ENCODE results near the gene PTGES2.

The PTGES2 gene

GRCh38 chr9:128153060-128153946 is 25.8 kb upstream of the PTGES2 start:
- no peak for DNase-seq (ENCODE audit: low read depth in 2 of 2)

GRCh38 chr9:128152133-128153059 is 24.9 kb upstream of the PTGES2 start:
- no peak for DNase-seq (ENCODE audit: low read depth in 2 of 2)

- DNase-seq (ENCODE audit: low read depth in 2 of 2), result no peak
Measured at GRCh38 chr9:128151309-128152132, 24.0 kb upstream of the PTGES2 start.

- DNase-seq (ENCODE audit: low read depth in 2 of 2), result no peak
Measured at GRCh38 chr9:128150594-128151308, 23.2 kb upstream of the PTGES2 start.

GRCh38 chr9:128149951-128150593 is 22.5 kb upstream of the PTGES2 start:
- DNase-seq (ENCODE audit: low read depth in 2 of 2), result no peak

- no peak for DNase-seq (ENCODE audit: low read depth in 2 of 2)
Measured at GRCh38 chr9:128149001-128149701, 21.6 kb upstream of the PTGES2 start, which contains the start of gene LCN2. Gene LCN2, plus strand, starts transcription at chr9:128149453. Its CDS starts 73 bp downstream, at chr9:128149526.

- DNase-seq (ENCODE audit: low read depth in 2 of 2), result no peak
Measured at GRCh38 chr9:128148509-128149000, 21.0 kb upstream of the PTGES2 start.

- DNase-seq (ENCODE audit: low read depth in 2 of 2), result no peak
Measured at GRCh38 chr9:128146591-128147120, 19.1 kb upstream of the PTGES2 start.

GRCh38 chr9:128145951-128146351 is 18.4 kb upstream of the PTGES2 start:
- DNase-seq (ENCODE audit: low read depth in 2 of 2), result no peak

- DNase-seq (ENCODE audit: low read depth in 2 of 2), result no peak
Measured at GRCh38 chr9:128145536-128145935, 18.0 kb upstream of the PTGES2 start.

GRCh38 chr9:128144239-128145181 is 17.0 kb upstream of the PTGES2 start:
- no peak for DNase-seq (ENCODE audit: low read depth in 2 of 2)

- no peak for DNase-seq (ENCODE audit: low read depth in 2 of 2)
Measured at GRCh38 chr9:128143525-128144238, 16.2 kb upstream of the PTGES2 start.

- no peak for DNase-seq (ENCODE audit: low read depth in 2 of 2)
Measured at GRCh38 chr9:128142596-128142995, 15.1 kb upstream of the PTGES2 start.

- DNase-seq (ENCODE audit: low read depth in 2 of 2), result no peak
Measured at GRCh38 chr9:128142061-128142460, 14.5 kb upstream of the PTGES2 start.

GRCh38 chr9:128141604-128142003 is 14.1 kb upstream of the PTGES2 start:
- DNase-seq (ENCODE audit: low read depth in 2 of 2), result no peak

GRCh38 chr9:128139621-128140020 is 12.1 kb upstream of the PTGES2 start:
- DNase-seq (ENCODE audit: low read depth in 2 of 2), result no peak

GRCh38 chr9:128138001-128138400 is 10.5 kb upstream of the PTGES2 start:
- no peak for DNase-seq (ENCODE audit: low read depth in 2 of 2)
